Embryonic facial prominence (tissue), 1 donor: Measurements from ENCODE around the gene NHSL2.

Source experiments
- DNase-seq: peaks from one replicate; pipeline ENCODE4 v3.0.0-alpha.2; 2016; ENCODE audit errors: extremely low spot score

NHSL2 gene

GRCh38 chrX:72107320-72107719, 196.7 kb downstream of the NHSL2 start:
- no peak for DNase-seq

DNA sequence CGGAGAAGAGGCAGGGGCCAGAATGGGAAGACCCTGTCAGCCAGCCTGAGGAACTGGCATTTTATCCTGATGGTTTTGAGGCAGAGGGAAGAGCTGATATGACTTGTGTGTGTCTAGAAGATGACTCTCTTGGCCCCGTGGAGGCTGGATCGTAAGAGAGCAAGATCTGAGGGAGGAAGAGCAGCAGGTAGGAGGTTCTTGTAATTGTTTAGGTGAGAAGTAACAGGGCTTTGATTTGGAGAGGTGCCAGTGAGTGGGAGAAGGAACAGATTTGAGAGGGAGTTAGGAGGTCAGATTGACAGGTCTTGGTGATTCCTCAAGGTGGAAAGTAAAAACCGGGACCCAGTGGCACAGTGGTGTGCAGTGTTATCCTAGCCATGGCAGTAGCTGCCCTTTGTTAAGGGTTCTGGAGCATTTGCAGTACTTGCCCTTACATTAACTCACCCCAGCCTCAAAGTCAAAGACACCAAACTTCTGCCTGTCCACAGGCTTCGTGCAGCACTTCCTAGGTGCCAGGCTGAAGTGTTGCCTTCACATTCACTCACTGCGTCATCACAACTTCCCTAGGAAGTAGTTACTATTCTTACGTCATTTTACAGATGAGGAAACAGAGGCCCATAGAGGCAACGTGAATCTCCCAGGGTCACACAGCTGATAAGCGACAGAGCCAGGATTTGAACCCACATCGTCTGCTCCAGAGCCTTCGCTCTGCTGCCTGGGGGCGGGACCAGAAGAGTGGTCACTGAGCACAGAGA, 197.4 kb downstream of the NHSL2 start:
- DNase-seq, result no peak

- no peak for DNase-seq
Observed at GRCh38 chrX:72108666-72109065, 198.0 kb downstream of the NHSL2 start.

GRCh38 chrX:72110051-72110875, 199.6 kb downstream of the NHSL2 start:
- DNase-seq, result no peak

- no peak for DNase-seq
Observed at GRCh38 chrX:72110876-72111708, 200.4 kb downstream of the NHSL2 start.

GRCh38 chrX:72113461-72113860, 202.8 kb downstream of the NHSL2 start:
- DNase-seq, result no peak

GRCh38 chrX:72114306-72114705, 203.7 kb downstream of the NHSL2 start:
- no peak for DNase-seq

DNA sequence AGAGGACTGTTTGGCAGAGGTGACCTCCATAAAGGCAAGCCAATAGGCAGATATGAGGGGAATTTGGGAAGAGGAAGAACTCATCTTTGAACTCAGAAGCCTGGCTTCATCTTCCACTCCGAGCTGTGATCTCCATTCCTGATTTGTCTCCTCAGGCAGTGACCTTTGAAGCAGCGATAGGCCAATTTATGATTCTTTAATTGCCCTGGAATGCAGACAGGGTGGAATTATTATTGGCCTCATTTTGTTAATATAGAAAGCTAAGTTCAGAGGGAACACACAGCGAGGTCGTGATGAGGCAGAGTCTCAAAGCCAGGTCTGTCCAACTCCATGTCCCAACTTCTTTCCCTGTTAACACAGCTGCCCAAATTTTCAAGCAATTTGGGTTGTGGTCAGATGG, 204.2 kb downstream of the NHSL2 start:
- DNase-seq, result no peak

DNA sequence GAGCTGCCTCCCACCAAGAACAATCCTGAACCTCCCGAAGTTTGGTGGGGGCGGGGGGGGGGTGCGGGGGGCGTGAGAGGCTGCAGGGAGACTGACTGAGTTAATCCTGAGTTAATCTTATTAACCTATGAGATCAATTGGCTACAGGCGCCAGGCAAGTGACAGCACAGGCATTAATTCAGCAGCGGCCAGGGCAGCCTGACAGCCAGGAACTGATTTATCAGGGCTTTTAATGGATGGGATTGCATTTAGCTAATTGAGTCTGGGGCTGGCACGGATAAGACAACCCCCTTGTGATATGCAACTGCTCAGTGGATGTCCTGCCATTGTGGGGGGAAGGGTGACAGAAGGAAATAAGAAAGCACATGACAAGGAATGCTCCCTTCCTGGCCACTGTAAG, 204.7 kb downstream of the NHSL2 start:
- no peak for DNase-seq

DNA sequence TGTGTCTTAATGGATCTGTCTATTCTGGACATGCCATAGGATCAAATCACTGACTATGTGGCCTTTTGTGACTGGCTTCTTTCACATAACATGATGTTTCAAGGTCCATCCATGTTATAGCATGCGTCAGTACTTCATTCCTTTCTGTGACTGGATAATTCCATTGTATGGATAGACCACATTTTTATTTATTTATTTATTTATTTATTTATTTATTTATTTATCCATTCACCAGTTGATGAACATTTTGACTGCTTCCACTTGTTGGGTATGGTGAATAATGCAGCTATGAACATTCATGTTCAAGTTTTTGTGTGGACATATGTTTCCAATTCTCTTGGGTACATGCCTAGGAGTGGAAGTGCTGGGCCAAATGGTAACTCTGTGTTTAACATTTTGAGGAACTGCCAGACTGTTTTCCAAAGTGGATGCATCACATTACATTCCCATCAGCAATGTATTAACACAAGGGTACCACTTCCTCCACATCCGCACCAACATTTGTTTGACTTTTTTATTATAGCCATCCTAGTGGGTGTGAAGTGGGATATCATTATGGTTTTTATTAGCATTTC, 207.1 kb downstream of the NHSL2 start:
- no peak for DNase-seq

DNA sequence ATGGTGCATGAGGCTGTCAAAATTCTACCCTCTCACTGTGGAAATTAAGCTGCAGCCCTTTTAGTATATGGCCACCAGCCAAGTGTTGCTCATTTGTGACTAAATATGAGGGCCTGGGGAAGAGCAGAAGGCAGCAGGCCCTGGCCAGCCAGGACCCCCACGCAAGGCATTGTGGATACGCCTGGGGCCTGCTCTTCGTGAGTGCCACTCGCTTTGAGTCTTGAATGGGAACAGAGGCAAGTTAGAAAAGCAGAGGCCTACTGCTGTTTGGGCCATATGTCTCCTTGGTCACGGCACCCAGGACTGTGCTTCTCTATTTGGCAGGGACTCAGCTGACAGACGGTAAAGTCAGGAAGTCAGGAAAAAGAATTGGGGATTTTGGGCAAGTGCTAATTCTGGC, 210.2 kb downstream of the NHSL2 start:
- DNase-seq, result no peak

DNA sequence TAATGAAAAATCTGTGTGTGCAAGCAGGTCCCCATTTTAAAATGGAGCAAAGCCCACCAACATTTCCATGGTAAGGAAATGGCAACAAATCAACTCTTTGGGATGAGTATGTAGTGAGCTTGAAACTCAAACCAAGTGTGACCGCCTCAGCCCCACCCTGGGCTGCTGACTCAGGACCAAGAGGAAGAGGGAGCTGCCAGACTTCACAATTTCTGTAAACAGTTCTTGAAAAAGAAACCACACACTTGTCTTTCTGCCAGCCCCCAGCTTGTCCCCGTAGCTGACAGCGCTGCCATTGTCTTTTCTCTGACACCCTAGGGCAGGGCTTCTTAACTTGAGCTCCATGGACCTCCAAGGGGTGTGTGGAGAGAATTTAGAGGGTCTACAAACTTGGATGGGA, 210.7 kb downstream of the NHSL2 start:
- DNase-seq, result no peak

DNA sequence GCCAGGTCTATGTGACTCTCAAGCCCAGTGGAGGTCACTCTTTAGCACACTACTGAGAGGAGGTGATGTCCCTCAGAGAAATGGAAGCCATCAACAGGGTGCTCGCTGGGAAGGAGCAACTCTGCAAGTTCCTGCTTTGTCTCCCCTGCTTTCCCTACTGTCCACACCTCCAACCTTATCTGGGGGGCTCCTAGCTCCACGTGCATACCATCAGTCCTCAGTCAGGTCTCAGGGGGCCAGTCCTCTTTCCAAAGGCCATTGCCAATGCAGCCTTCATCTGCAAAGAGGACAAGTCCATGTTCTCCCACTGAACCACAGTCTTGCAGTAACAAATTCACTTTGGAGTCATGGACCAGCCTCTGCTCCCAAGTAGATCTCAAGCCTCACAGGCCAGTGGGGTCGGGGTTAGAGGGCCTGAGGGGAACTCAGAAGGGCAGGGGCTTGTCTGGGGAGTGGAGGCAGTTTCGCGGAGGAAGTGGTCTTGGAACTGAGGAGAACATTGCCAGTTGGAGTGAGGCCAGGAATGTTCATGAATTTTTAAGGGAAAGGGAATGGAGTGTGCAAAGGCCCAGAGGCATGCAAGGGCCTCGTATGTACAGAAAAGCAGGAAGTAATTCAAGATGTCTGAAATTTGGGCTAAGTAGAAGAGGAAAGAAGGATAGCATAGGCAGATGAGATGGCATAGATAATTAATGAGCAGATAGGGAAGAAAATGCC, 212.1 kb downstream of the NHSL2 start:
- DNase-seq, result no peak

DNA sequence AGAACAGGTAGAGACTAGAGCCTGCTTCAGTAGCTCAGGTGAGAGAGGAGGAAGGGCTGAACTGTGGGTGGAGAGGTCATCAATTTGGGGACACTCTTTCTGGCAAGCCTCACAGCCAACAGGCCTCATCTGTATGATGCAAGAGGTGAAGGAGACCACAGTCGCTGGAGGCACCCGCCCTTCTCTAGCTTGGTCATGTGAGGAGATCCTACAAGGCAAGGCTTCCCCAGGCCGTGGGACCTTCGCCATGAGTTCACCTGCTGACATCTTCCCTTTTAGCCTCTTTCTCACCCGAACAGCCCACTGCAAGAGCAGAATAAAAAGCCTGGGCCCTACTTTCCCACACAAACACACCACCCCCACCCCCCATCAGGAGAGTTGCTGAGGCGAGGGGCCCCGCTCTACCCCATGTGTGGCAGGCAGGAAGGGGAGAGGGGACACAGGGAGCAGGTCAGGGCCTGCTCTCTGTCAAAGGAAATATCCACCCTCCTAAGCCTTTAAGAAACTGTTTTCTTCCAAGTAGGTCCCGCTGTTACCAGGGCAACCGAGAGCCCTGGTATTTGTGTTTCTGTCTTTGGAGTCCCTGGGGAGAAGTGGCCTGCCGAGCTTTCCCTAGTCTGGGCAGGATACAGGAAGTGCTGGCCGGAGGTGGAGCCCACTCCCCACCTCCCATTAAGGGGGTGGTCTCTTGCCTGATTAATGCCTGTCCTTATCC, 213.0 kb downstream of the NHSL2 start:
- DNase-seq, result no peak

DNA sequence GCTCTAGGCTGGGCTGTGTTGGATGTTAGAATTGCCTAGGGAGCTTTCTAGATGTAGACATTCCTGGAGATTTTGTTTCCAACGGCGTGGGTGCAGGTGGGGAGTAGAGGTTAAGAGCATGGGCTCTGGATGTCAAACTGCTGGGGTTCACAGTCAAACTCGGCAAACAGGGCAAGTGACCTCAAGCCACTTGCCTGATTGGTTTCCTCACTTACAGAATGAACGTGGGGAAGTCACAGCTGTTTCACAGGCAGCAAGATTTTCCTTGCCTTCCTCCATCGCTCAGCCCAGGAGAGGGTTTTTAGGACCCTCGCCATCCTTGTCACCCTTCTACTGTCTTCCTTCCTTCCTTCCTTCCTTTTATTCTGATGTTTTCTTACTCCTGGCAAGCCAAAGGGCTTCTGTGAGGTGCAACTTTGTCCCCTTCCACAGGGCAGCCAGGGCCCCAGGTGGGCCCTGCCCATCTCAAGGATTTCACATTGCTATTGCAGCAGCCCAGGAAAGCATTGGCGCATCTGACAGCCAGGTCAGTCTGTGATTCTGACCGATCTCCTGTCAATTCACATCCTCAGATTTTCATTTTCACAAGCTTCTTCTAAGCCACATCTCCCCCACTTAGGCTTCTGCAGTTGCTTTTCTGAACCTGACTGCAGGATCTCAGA, 214.0 kb downstream of the NHSL2 start:
- DNase-seq, result no peak

- DNase-seq, result no peak
Observed at GRCh38 chrX:72125331-72126047, 214.8 kb downstream of the NHSL2 start.

- DNase-seq, result no peak
Observed at GRCh38 chrX:72126048-72126415, 215.4 kb downstream of the NHSL2 start.

DNA sequence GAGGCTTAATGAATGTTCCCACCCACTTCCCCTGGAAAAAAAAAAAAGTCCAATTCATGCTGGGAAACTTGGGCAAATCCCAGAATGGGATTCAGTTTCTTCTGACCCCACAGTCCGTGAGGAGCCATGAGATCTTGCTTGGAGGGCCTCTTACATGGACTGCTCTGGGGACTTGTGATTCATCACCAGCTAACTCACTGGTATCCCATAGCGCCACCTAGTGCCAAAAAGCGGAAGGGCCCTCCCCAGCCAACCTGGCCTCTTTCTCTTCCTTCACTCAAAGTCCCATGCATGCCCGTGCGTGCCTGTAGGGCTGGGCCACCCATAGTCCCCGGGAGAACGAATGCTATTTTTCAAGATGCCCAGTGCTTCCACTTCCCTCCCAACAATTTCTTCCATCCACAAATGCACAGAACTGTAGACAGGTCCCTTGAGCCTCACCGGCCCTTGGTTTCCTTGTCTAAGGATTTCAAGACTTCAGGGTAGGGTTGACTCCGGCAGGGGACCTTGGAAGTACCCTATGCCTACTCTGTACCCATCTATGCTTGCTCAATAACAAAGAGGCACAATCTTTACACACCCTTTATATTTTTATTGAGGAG, 216.0 kb downstream of the NHSL2 start:
- peak; percentile 64 for DNase-seq

DNA sequence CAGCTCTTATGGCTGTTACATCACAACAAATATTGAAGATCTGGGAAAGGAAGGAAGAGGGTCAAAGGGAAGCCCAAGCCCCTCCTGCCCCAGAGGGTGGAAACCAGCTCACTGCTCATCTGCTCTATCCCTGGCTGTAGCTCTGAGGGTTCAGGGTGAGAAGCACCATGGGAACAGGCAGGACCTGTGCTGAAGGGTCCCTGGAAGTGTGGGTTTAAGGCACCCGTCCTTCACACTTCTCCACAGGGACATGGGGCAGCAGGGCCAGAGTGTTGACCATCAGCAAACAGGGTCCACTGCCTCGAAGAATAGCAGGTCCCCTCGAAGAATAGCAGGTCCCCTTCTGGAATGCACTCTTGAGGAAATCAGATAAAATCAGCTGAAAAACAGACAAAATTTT, 216.7 kb downstream of the NHSL2 start:
- DNase-seq, result no peak
